Motor neuron (in vitro differentiated cells): ENCODE measurements around the gene UST. TPM values are rescaled to one million over a fixed set of nuclear protein-coding genes. Genes with fewer than 3 reads are reported as not detected.
"Not testable (repeated sequence)": the region's sequence is repeated elsewhere in the genome, so short reads cannot be mapped to it uniquely, and the experiment has no call there.

Source experiments
- ATAC-seq, 8 experiments: fragments of 200-7000 bp; cut with Tn5 transposase; replicated peaks in 6 of 8; 2 replicates each; pipeline ENCODE4 v1.8.0; 2021; ENCODE audit warnings: mild to moderate bottlenecking in 8 of 8, moderate library complexity in 8 of 8
- H3K27ac ChIP-seq, 2 donors: fragments of 250-450 bp; sonication (Bioruptor Pico); 2 replicates each; pipeline ENCODE4 v1.9.0; 2021; ENCODE audit warnings: antibody characterized with exemption in 2 of 2, mild to moderate bottlenecking in 2 of 2, moderate library complexity in 1 of 2
- H3K4me1 ChIP-seq, 2 donors: fragments of 250-450 bp; sonication (Bioruptor Pico); replicated peaks in 1 of 2; 2 replicates each; pipeline ENCODE4 v1.6.1; 2021; ENCODE audit warnings: antibody characterized with exemption in 2 of 2, mild to moderate bottlenecking in 2 of 2, moderate library complexity in 1 of 2
- H3K4me3 ChIP-seq, 5 donors: fragments of 250-450 bp; sonication (Bioruptor Pico); 2 replicates each; pipeline ENCODE4 v1.9.0; 2021; ENCODE audit warnings: antibody characterized with exemption in 5 of 5, mild to moderate bottlenecking in 5 of 5, moderate library complexity in 4 of 5
- WGBS, 10 experiments: fragments of 450-650 bp; shearing (Covaris generic); methylation state at CpG; one replicate each; pipeline ENCODE4 v1.0.0; 2022; 5-methylcytosine and 5-hydroxymethylcytosine counted together
- in situ Hi-C, 9 experiments: fragments of 400-800 bp; cut with MboI; loops; one replicate each; pipeline ENCODE4 v1.15.0; 2021; ENCODE audit warnings: low sequenced_read_pairs in 9 of 9, low pct_unique_long_range_greater_than_20kb in 2 of 9; ENCODE audit not compliant: unreplicated experiment in 9 of 9
- total RNA-seq, 8 experiments: library from RNA; unstranded; fragments of 300-600 nt; gene quantifications; 2 replicates each; pipeline versions ENCODE4 v1.2.3 to v1.2.4, GENCODE V29; 2022

Gene UST
- total RNA-seq, 8 experiments from 2014 or later: 5.2 to 22.9 (median 7.8) TPM

DNA sequence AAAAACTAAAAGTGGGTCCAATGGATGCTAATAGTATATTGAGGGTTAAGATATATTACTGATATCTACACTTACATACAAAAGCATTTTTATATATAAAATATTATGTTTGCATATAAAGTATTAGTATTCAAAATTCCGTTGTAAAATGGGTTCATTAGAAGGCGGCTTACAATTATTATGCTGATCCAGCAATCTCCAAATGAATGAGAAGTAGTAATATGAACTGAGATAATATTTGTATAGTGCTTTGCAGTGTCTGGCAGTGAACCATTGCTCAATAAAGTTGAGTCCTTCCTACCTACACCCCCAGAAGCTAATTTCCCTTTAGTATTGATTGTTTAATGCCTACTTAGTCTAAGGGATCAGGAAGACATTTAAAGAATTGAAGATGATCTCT is 146.2 kb downstream of the UST start:
- 44 to 100% (median 92%) methylated on average over 1 to 2 of the region's 2 CpGs for WGBS, 10 experiments
- Histone ChIP-seq H3K27ac (no peak overlapping the region), H3K4me1 (peaks cover 14 to 23% of the 10 kb centered on the region in 2 donors), H3K4me3 (no peak overlapping the region)
- in situ Hi-C loops: no loop called here
- no peak for ATAC-seq

DNA sequence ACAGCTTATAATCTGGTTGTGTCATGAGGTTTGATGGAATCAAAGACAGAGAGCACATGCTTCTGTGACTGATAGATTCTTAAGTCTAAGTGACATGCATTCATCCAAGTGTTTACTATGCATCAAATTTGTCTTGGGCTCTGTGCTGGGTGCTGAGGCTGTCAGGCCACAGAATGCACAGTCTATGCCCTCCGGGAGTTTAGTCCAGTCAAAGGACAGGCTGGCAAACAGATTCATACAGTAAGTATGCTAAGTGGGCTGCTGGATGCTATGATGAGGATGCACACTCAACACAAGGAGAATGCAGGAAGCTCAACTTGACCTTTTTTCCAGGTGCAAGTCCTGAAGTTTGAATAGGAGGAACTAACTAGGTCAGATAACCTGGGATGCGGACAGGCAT is 146.7 kb downstream of the UST start:
- in situ Hi-C loops: no loop called here
- H3K4me3 ChIP-seq: no peak overlapping the region
- 70 to 100% (median 91%) methylated on average over 1 to 2 of the region's 2 CpGs; no CpG with 5 or more reads in 3 of the 10 experiments for WGBS, 10 experiments
- peaks cover 12 to 27% of the 10 kb centered on the region in 2 donors for H3K4me1 ChIP-seq
- no peak overlapping the region for H3K27ac ChIP-seq
- ATAC-seq: no peak

DNA sequence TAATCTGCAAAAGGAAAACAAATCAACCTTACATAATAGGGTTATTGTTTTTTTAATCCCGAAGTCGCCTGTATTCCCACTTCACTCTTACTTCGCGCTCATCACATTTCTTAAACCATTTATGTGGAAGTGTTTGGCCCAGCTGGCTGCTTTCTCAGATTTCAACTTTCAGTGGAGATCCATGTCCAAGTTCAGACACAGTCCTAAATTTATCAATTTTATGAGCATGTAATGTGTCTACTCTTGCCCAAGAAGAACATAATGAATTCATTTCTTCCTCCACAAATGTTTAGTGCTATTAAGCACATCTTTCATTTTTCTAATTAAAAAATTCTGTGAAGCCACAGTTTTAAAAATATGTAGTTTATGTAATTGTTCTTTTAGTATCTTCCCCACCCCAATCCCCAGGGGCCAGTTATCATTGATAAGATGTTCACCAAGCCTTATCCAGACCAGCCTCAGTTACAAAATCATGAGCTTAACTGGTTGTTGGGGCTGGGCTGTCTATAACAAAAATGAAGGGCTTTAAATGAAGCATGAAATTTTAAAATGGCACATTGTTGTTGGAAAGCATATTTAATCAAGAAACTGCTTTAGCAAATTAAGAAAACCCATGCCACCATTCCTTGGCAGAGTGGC is 151.7 kb downstream of the UST start:
- Histone ChIP-seq H3K4me1 (peaks cover 0 to 15% of the 10 kb centered on the region in 2 donors), H3K4me3 (no peak overlapping the region), H3K27ac (no peak overlapping the region)
- 55 to 100% (median 87%) methylated on average over 2 to 4 of the region's 4 CpGs; no CpG with 5 or more reads in 3 of the 10 experiments for WGBS, 10 experiments
- ATAC-seq: peak in 2 of 8 experiments; percentile 35 to 63
- in situ Hi-C loops: no loop called here

DNA sequence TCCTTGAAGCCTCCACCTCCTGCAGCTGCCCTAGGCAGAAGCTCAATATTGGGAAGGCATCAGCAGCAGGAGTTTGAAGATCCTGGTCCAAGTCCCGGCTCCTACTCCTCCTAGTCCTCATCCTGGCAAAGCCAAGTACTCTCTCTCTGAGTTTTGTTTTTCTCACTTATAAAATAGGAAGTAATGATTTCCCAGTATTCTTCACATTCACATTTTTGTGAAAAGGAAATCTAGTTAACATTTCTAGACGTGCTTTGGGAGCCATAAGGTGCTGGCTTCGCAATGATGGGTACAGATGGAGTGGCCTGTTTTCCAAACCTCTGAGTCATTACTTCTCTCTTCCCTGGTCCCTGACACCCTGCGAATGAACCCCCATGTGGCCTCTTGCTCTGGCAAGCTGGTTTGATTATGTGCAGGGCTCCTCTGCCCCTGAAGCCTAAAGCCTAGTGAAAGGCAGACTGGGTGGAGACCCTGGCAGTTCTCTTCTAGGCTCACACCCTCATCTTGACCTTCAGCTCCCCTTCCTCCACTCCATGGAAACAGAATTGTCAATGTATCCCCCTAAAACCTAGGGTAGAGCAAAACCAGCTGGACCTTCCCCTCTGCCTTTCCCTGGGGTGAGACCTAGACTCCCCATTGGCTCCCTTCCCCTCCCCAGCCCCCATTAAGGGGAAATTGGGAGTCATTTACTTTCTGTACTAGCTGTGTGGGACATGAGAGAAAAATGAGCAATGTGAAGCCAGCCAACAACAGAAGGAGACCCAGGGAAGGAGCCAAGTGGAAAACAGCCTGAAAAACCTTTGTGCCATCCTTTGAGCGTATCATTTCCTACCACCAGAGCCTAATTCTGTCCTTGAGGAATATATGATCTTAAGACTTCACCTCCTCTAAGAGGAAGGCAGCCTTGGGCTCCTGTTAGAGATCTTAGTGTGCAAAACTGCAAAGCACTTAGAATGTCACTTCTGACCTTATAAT is 158.4 kb downstream of the UST start:
- WGBS, 10 experiments: 40 to 100% (median 83%) methylated on average over 1 to 3 of the region's 5 CpGs; no CpG with 5 or more reads in 1 of the 10 experiments
- peak in 2 of 8 experiments; percentile 49 to 57 for ATAC-seq
- in situ Hi-C loops: no loop called here
- no peaks in the 10 kb centered on the region for H3K4me1 ChIP-seq
- H3K4me3 ChIP-seq: no peak overlapping the region
- H3K27ac ChIP-seq: no peak overlapping the region

DNA sequence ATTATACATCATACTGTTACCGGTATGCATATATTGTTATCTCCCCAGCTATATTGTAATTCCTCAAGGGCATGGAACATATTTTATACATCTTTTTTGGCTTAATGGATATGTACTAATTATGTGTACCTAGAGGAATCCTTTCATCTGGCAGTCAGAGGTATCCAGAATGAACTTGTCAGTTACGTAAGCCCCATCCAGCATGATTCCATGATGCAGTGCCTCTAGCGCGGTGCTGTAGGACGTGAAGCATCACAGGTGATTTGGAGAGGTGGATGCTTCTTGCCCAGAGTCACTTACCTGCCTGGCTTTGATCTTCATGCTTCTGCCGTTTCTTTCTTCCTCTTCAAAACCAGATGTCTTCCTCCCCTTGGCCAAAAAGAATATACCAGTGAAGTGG is 159.1 kb downstream of the UST start:
- ATAC-seq: no peak
- 80 to 100% (median 95%) methylated on average over 1 to 6 of the region's 6 CpGs; no CpG with 5 or more reads in 2 of the 10 experiments for WGBS, 10 experiments
- H3K4me3 ChIP-seq: no peak overlapping the region
- H3K27ac ChIP-seq: no peak overlapping the region
- in situ Hi-C loops: no loop called here
- no peaks in the 10 kb centered on the region for H3K4me1 ChIP-seq

DNA sequence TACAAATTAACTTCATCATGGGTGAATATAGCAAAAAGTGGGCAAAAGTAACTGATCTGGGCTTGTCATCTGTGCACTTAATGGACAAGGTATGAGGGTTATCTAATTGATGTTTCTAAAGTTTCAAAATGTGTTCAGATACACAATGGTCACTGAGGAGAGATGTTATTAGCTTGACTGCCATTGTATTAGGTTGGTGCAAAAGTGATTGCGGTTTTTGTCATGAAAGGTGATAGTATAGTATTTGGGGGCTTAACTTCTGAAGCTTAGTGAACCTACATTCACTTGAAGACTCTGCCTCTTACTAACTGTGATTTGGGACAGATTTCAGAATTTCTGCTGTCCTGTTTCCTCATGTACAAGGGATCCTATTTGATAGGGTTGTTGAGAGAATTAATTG is 159.6 kb downstream of the UST start:
- no peak for ATAC-seq
- H3K27ac ChIP-seq: no peak overlapping the region
- H3K4me3 ChIP-seq: no peak overlapping the region
- in situ Hi-C loops: no loop called here
- 40 to 100% (median 100%) methylated on average over 1 of the region's 1 CpG; no CpG with 5 or more reads in 2 of the 10 experiments for WGBS, 10 experiments
- no peaks in the 10 kb centered on the region for H3K4me1 ChIP-seq

DNA sequence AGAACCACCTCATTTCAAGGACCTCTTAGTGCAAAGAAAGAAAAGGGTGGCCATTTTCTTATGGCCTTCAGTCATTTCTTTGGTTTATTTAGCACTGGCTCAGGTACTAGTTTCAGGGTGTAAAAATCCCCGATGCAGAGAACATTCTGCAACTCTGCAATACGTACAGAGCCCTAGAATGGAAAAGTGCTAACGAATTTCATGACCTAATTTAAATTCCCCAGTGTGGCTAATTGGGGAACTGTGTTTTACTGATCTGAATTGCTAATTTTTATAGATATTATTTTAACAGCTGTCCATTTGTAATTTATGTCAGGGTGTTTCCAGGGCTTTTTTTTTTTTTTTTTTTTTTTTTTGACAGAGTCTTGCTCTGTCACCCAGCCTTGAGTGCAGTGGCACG is 160.7 kb downstream of the UST start:
- ATAC-seq: peak in 1 of 8 experiments; percentile 47

DNA sequence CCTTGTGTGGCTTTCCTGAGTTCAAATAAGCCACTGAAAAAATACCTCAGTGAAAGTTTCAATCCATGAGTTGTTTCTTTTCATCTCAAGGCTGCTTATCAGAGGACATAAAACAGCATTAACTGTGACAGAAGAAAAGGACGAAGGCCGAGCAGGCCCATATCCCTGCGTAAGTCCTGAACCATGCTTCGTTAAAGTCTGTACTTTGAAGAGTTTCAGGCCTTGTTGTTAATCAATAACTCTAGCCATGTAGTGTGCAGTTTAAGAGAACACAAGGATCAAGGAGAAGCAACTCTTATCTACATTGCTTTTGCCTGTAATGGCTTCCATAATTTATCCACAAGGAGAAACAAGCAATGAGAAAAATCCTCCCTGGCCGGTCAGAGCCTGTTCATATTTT is 165.4 kb downstream of the UST start:
- Histone ChIP-seq H3K4me3 (no peak overlapping the region), H3K4me1 (no peaks in the 10 kb centered on the region), H3K27ac (no peak overlapping the region)
- 54 to 94% (median 82%) methylated on average over 1 to 5 of the region's 5 CpGs; no CpG with 5 or more reads in 2 of the 10 experiments for WGBS, 10 experiments
- no peak for ATAC-seq
- in situ Hi-C loops: no loop called here

More for the DNA sequence above, 160.7 kb downstream of the UST start:
- WGBS, 10 experiments: 20 to 100% (median 82%) methylated on average over 1 to 4 of the region's 4 CpGs; no CpG with 5 or more reads in 2 of the 10 experiments
- no peaks in the 10 kb centered on the region for H3K4me1 ChIP-seq
- no peak overlapping the region for H3K4me3 ChIP-seq
- H3K27ac ChIP-seq: no peak overlapping the region
- in situ Hi-C loops: no loop called here

DNA sequence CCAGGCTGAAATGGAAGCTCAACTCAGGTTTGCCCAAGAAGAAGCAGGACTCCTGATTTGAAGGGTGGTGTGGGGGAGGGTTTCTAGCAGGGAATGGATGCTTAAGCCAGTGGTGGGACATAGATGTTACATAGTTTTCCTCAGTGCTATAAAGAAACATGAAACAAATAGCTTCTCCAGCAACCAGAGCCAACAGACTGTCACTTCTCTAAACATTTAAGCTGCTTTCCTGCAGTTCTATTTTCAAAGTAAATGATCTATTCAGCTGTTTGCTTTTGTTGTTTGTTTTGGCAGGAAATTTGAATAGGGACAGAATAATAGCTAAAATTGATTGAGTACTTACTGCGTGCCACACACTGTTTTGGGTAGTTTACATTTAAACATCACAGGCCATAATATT is 169.0 kb downstream of the UST start:
- WGBS, 10 experiments: 50 to 86% (median 67%) methylated on average over 1 of the region's 1 CpG; no CpG with 5 or more reads in 1 of the 10 experiments
- ATAC-seq: peak in 1 of 8 experiments; percentile 94
- in situ Hi-C loops: no loop called here
- Histone ChIP-seq H3K4me1 (no peaks in the 10 kb centered on the region), H3K4me3 (no peak overlapping the region), H3K27ac (no peak overlapping the region)

DNA sequence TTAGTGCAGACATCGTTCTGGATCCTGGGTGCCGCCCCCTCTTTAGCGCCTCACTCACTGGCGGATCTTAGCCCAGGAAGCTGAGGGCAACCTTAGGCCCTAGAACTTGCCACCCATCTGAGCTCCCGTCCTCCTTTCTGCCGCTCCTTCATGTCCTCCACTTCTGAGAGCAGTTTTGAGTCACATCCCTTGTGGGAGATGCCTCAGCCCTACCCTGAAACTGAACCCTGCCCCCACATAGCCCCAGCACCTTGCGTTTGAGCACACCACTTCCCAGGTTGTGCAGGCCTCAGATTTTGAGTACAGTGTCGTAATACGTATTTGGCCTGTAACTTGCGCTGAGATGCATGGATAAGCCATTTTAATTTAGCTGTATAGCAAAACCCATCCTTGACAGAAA is 169.7 kb downstream of the UST start:
- H3K4me1 ChIP-seq, in situ Hi-C loops, ATAC-seq, H3K4me3 ChIP-seq, H3K27ac ChIP-seq: not testable (repeated sequence)
- 65 to 100% (median 91%) methylated on average over 1 to 7 of the region's 10 CpGs; no CpG with 5 or more reads in 3 of the 10 experiments for WGBS, 10 experiments

DNA sequence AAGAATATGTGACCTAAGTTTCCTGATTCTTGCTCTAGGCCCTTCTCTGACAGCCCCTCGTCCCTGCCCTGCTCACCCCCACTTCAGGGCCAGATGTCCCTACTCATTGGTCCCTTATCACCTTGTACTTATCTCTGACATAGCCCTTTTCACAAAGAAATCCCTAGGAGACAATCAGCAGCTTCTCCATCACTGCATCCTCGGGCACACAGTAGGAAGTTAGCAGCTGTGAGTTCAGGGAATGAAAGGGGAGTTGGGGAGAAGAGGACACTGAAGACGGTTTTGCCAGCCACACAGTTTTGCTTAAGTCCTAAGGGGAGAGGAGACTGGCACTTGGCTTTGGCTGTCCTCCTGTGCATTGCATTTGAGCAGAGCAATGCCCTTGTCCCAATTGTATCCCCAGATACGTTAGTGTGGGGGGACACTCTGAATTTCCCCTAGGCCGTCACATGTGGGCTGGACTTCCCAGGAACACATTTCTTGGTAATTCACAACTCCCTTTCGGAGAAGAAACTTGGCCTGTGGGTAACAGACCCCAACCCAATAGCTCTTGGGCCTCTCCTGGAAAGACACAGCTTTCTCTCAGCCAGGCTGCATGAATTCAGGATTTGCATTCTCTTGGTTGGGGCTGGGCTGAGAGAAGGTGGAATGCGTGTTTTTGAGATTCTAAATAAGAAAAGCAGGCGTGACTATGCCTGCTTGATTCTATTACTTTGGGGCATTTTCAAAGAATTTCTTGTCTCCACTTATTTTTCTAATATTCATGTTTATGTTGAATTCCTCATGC is 177.6 kb downstream of the UST start:
- ATAC-seq: peak in 3 of 8 experiments; percentile 63 to 74 (median 69)
- H3K4me1 ChIP-seq: peaks cover 0 to 7% of the 10 kb centered on the region in 2 donors
- 20 to 75% (median 53%) methylated on average over 1 to 7 of the region's 8 CpGs; no CpG with 5 or more reads in 1 of the 10 experiments for WGBS, 10 experiments
- no peak overlapping the region for H3K27ac ChIP-seq
- no peak overlapping the region for H3K4me3 ChIP-seq
- in situ Hi-C loops: loop anchor here in 3 of 9 experiments (25.0 kb wide), 3 partner anchors 162 to 337 kb away; partner anchors contain the start of gene UST (in 1 of the 3)

DNA sequence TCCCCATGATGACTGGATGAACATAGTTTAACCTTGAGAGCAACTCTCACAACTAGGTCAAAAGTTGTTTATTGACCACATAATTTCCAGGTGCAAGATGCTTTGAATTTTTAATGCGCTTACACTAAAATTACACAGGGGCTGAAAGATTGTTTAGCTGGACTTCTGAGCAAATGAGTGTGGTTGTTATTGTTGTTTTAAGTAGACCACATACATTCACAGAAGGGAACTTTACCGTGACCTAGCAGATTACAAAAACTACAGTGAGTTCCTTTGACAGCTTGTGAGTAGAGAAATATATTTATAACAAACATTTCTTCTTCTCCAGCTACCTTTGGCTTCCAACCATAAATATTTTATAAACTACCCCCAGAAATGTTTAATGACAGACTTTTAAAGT is 178.9 kb downstream of the UST start:
- no peak for ATAC-seq
- in situ Hi-C loops: loop anchor here in 3 of 9 experiments (25.0 kb wide), 3 partner anchors 163 to 338 kb away; partner anchors contain the start of gene UST (in 1 of the 3)
- 76 to 100% (median 98%) methylated on average over 1 to 2 of the region's 2 CpGs; no CpG with 5 or more reads in 6 of the 10 experiments for WGBS, 10 experiments
- no peak overlapping the region for H3K4me3 ChIP-seq
- no peak overlapping the region for H3K27ac ChIP-seq
- peaks cover 0 to 7% of the 10 kb centered on the region in 2 donors for H3K4me1 ChIP-seq
